GM19099 (cell line): ENCODE data around the gene MAML2.

Experiments
- POLR2A ChIP-seq: IDR thresholded peaks from 3 replicates; pipeline ENCODE4 v1.6.1; 2011; ENCODE audit warnings: low read depth; ENCODE audit not compliant: insufficient read length; ENCODE audit errors: extremely low read depth

Gene MAML2

DNA sequence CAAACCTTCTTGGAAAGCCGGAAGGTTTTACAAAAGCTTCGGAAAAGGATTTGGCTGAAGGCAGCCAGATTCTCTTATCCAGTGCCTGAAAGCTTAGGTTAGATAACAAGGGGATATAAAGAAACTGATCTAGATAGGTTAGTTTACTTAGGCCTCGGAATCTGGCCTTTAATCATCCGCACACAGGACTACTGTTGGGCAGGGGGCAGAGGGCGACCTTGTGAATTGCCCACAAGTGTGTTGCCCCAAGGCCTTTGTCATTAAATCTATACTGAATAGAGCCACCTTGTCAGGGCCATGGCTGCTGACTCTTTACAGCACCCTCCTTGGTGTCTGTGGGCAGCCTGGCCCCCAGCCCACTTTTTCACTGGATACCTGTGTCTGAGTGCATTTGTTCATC lies 409.4 kb downstream of the MAML2 start:
- no peak for TF ChIP-seq POLR2A

DNA sequence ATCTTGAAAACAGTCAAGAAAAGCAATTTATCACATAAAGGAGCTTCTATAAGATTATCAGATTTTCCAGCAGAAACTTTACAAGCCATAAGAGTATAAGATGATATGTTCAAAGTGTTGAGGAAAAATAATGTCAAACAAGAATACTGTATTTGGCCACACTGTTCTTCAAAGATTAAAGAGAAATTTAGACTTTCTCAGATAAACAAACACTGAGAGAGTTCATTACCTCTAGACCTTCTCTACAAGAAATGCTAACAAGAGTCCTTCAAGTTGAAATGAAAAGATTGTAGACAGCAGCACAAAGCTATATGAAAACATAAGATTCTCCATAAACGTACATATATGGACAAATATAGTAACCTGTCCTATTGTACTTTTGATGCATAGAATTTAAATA lies 411.1 kb downstream of the MAML2 start:
- no peak for TF ChIP-seq POLR2A

DNA sequence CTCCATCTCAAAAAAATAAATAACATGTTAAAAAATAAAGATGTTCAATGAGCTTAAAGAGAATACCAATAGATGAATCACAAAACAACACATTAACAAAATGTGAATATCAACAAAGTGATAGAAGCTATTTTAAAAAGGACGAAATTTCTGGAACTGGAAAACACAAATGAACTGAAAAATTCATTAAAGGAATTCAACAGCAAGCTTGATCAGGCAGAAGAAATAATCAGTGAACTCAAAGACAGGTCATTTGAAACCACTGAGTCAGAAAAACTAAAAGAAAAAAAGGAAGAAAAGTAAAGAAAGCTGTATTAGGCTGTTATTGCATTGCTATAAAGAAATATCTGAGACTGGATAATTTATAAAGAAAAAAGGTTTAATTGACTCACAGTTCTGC lies 412.0 kb downstream of the MAML2 start:
- no peak for TF ChIP-seq POLR2A

DNA sequence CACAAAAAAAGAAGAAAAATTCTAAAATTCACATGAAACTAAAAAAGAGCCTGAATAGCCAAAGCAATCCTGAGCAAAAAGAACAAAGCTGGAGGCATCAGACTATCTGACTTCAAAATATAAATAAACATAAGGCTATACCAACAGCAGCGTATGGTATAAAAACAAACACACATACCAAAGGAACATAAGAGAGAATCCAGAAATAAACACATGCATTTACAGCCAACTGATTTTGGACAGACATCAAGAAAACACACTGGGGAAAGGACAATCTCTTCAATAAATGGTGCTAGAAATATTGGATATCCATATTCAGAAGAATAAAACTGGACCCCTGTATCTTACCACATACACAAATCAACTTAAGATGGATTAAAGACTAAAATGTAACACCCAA lies 416.3 kb downstream of the MAML2 start:
- no peak for TF ChIP-seq POLR2A
